Thyroid gland (tissue), 4 donors: ENCODE measurements around the gene CDC34. TPM values are rescaled to one million over a fixed set of nuclear protein-coding genes. Genes with fewer than 3 reads are reported as not detected.

Experiments
- DNase-seq, 2 donors: peaks; one replicate each; pipeline ENCODE4 v3.0.0-alpha.2; 2019
- H3K27ac ChIP-seq, 3 donors: fragments of 200-600 bp; sonication (generic); 1 replicate in 2 of 3; 2 replicates in 1 of 3; pipeline ENCODE4 v1.5.1; 2016 to 2019; ENCODE audit warnings: mild to moderate bottlenecking in 1 of 3, moderate library complexity in 1 of 3
- H3K27me3 ChIP-seq: fragments of 200-600 bp; sonication (generic); one replicate; pipeline ENCODE4 v1.5.1; 2019
- H3K36me3 ChIP-seq, 2 donors: fragments of 200-600 bp; sonication (generic); one replicate each; pipeline ENCODE4 v1.5.1; 2016 to 2019
- H3K4me1 ChIP-seq, 2 donors: fragments of 200-600 bp; sonication (generic); one replicate each; pipeline ENCODE4 v1.5.1; 2017 to 2019
- H3K4me3 ChIP-seq, 3 donors: fragments of 200-600 bp; sonication (generic); replicated peaks in 1 of 3; 1 replicate in 2 of 3; 2 replicates in 1 of 3; pipeline ENCODE4 v1.5.1; 2016; ENCODE audit warnings: mild to moderate bottlenecking in 1 of 3
- H3K9me3 ChIP-seq: fragments of 200-600 bp; sonication (generic); one replicate; pipeline ENCODE4 v1.5.1; 2017
- CTCF ChIP-seq, 6 experiments: fragments of 200-600 bp in 3 of 6; fragments of 450-650 bp in 3 of 6; sonication (generic) in 3 of 6; IDR thresholded peaks; one replicate each; pipeline ENCODE4 v1.5.1; 2016 to 2019; ENCODE audit warnings: antibody characterized with exemption in 6 of 6, mild to moderate bottlenecking in 2 of 6, inconsistent platforms in 1 of 6, moderate library complexity in 1 of 6
- POLR2A ChIP-seq, 2 donors: fragments of 450-650 bp; IDR thresholded peaks; one replicate each; pipeline ENCODE4 v1.6.1; 2017; ENCODE audit warnings: antibody characterized with exemption in 2 of 2, mild to moderate bottlenecking in 2 of 2, moderate library complexity in 1 of 2
- WGBS, 2 donors: methylation state at CpG; one replicate each; pipeline ENCODE4 v1.1.5; 2017; 5-methylcytosine and 5-hydroxymethylcytosine counted together
- intact Hi-C: fragments of 100-400 bp; cut with DNase I; formaldehyde crosslinking; loops from one replicate; pipeline ENCODE4 v1.15.1; 2023
- total RNA-seq, 4 donors: library from RNA; depleted of rRNA; stranded (reverse); fragments of >200 nt; gene quantifications; one replicate each; pipeline ENCODE4 v1.2.3, GENCODE V29; 2016

Gene CDC34
- total RNA-seq, 4 donors from 2014 or later: 44.8 to 64.7 (median 48.2) TPM

GRCh38 chr19:495081-495401, 36.5 kb upstream of the CDC34 start:
- Histone ChIP-seq H3K4me1 (peaks cover 0 to 11% of the 10 kb centered on the region in 2 donors), H3K27ac (no peak overlapping the region), H3K4me3 (no peak overlapping the region), H3K9me3 (no peaks in the 10 kb centered on the region), H3K27me3 (peaks cover 26% of the 10 kb centered on the region), H3K36me3 (no peaks in the 10 kb centered on the region)
- no peak for DNase-seq
- TF ChIP-seq CTCF (IDR thresholded peaks at IDR 0.05): no peak
- TF ChIP-seq POLR2A (IDR thresholded peaks at IDR 0.05): no peak
- intact Hi-C loops: no loop called here
- 54 to 61% methylated on average over 10 of the region's 10 CpGs for WGBS, 2 donors

GRCh38 chr19:495402-496111, 36.0 kb upstream of the CDC34 start:
- H3K4me1 ChIP-seq: peaks cover 0 to 11% of the 10 kb centered on the region in 2 donors
- no peak overlapping the region for H3K4me3 ChIP-seq
- DNase-seq: no peak
- H3K36me3 ChIP-seq: no peaks in the 10 kb centered on the region
- H3K9me3 ChIP-seq: no peaks in the 10 kb centered on the region
- no peak for TF ChIP-seq POLR2A (IDR thresholded peaks at IDR 0.05)
- peak in 5 of 6 experiments; percentile 20 to 63 (median 30) for TF ChIP-seq CTCF (IDR thresholded peaks at IDR 0.05)
- 15 to 25% methylated on average over 18 to 26 of the region's 32 CpGs for WGBS, 2 donors
- H3K27me3 ChIP-seq: peaks cover 26% of the 10 kb centered on the region
- H3K27ac ChIP-seq: no peak overlapping the region
- intact Hi-C loops: no loop called here

- no peak within 1 kb of the TSS for H3K27ac ChIP-seq
- no peaks in the 10 kb centered on the region for H3K9me3 ChIP-seq
- peaks cover 0 to 11% of the 10 kb centered on the region in 2 donors for H3K4me1 ChIP-seq
- 5 to 7% methylated on average over 12 to 27 of the region's 33 CpGs for WGBS, 2 donors
- DNase-seq: no peak
- H3K4me3 ChIP-seq: no peak within 1 kb of the TSS
- no peaks in the 10 kb centered on the region for H3K36me3 ChIP-seq
- TF ChIP-seq CTCF (IDR thresholded peaks at IDR 0.05) (no peak), POLR2A (IDR thresholded peaks at IDR 0.05) (no peak)
- peaks cover 26% of the 10 kb centered on the region for H3K27me3 ChIP-seq
- intact Hi-C loops: no loop called here
Observed at GRCh38 chr19:496112-496665, 35.4 kb upstream of the CDC34 start, which contains the start of gene MADCAM1. TSS of gene MADCAM1 (plus strand) at chr19:496486. CDS start at chr19:496500, 14 bp downstream.

- WGBS, 2 donors: 8 to 10% methylated on average over 7 to 10 of the region's 18 CpGs
- Histone ChIP-seq H3K9me3 (no peaks in the 10 kb centered on the region), H3K4me3 (no peak overlapping the region), H3K27me3 (peaks cover 26% of the 10 kb centered on the region), H3K27ac (no peak overlapping the region), H3K4me1 (peaks cover 0 to 11% of the 10 kb centered on the region in 2 donors), H3K36me3 (no peaks in the 10 kb centered on the region)
- TF ChIP-seq CTCF (IDR thresholded peaks at IDR 0.05) (no peak), POLR2A (IDR thresholded peaks at IDR 0.05) (no peak)
- no peak for DNase-seq
- intact Hi-C loops: no loop called here
Observed at GRCh38 chr19:496986-497385, 34.6 kb upstream of the CDC34 start.

- H3K36me3 ChIP-seq: no peaks in the 10 kb centered on the region
- H3K9me3 ChIP-seq: no peaks in the 10 kb centered on the region
- intact Hi-C loops: no loop called here
- TF ChIP-seq POLR2A (IDR thresholded peaks at IDR 0.05) (no peak), CTCF (IDR thresholded peaks at IDR 0.05) (no peak)
- peaks cover 0 to 11% of the 10 kb centered on the region in 2 donors for H3K4me1 ChIP-seq
- H3K27me3 ChIP-seq: peaks cover 26% of the 10 kb centered on the region
- H3K4me3 ChIP-seq: no peak overlapping the region
- 2 to 4% methylated on average over 14 to 16 of the region's 36 CpGs for WGBS, 2 donors
- H3K27ac ChIP-seq: no peak overlapping the region
- no peak for DNase-seq
Observed at GRCh38 chr19:497491-497868, 34.1 kb upstream of the CDC34 start.
